Measurements from ENCODE around the gene SRPK2. TPM values are rescaled to one million over a fixed set of nuclear protein-coding genes. Genes with fewer than 3 reads are reported as not detected.

Gene SRPK2
- total RNA-seq, 4 donors from 2014 or later, result 33.0 to 47.4 (median 42.8) TPM

GRCh38 chr7:105309235-105310169 is 79.2 kb downstream of the SRPK2 start:
- Histone ChIP-seq H3K36me3 (no peaks in the 10 kb centered on the region), H3K4me1 (peaks cover 15 to 55% (median 31%) of the 10 kb centered on the region in 4 donors), H3K9me3 (peaks cover 0 to 3% (median 0%) of the 10 kb centered on the region in 4 donors), H3K4me3 (no peak overlapping the region), H3K27me3 (no peaks in the 10 kb centered on the region), H3K27ac (replicated peaks in 1 of 4) (no peak overlapping the region)
- TF ChIP-seq EP300 (IDR thresholded peaks at IDR 0.05) (no peak), POLR2A (IDR thresholded peaks at IDR 0.05; ENCODE audit: low read depth) (no peak), CTCF (IDR thresholded peaks at IDR 0.05) (no peak), POLR2AphosphoS5 (IDR thresholded peaks at IDR 0.05) (no peak)
- 97% methylated on average over 2 of the region's 2 CpGs for WGBS
- no peak for DNase-seq (ENCODE audit: extremely low spot score)
- intact Hi-C loops (cut with DNase I), result no loop called here

GRCh38 chr7:105307163-105307672 is 81.5 kb downstream of the SRPK2 start:
- Histone ChIP-seq H3K4me3 (no peak overlapping the region), H3K27me3 (no peaks in the 10 kb centered on the region), H3K27ac (replicated peaks in 1 of 4) (no peak overlapping the region), H3K4me1 (peaks cover 15 to 52% (median 39%) of the 10 kb centered on the region in 4 donors), H3K9me3 (peaks cover 0 to 3% (median 0%) of the 10 kb centered on the region in 4 donors), H3K36me3 (no peaks in the 10 kb centered on the region)
- 79% methylated on average over 3 of the region's 3 CpGs for WGBS
- DNase-seq (ENCODE audit: extremely low spot score), result no peak
- intact Hi-C loops (cut with DNase I), result no loop called here
- TF ChIP-seq EP300 (IDR thresholded peaks at IDR 0.05), result no peak
- no peak for TF ChIP-seq POLR2A (IDR thresholded peaks at IDR 0.05; ENCODE audit: low read depth)
- TF ChIP-seq CTCF (IDR thresholded peaks at IDR 0.05), result no peak
- no peak for TF ChIP-seq POLR2AphosphoS5 (IDR thresholded peaks at IDR 0.05)

- Histone ChIP-seq H3K4me3 (no peak overlapping the region), H3K27ac (replicated peaks in 1 of 4) (no peak overlapping the region), H3K36me3 (no peaks in the 10 kb centered on the region), H3K4me1 (peaks cover 15 to 52% (median 39%) of the 10 kb centered on the region in 4 donors), H3K27me3 (no peaks in the 10 kb centered on the region), H3K9me3 (peaks cover 0 to 3% (median 0%) of the 10 kb centered on the region in 4 donors)
- intact Hi-C loops (cut with DNase I), result no loop called here
- no peak for DNase-seq (ENCODE audit: extremely low spot score)
- no peak for TF ChIP-seq POLR2A (IDR thresholded peaks at IDR 0.05; ENCODE audit: low read depth)
- no peak for TF ChIP-seq CTCF (IDR thresholded peaks at IDR 0.05)
- no peak for TF ChIP-seq POLR2AphosphoS5 (IDR thresholded peaks at IDR 0.05)
- TF ChIP-seq EP300 (IDR thresholded peaks at IDR 0.05), result no peak
- WGBS, result 69% methylated on average over 4 of the region's 4 CpGs
Observed at GRCh38 chr7:105306298-105306748, 82.4 kb downstream of the SRPK2 start.

GRCh38 chr7:105305633-105306032 is 83.1 kb downstream of the SRPK2 start:
- no peak for DNase-seq (ENCODE audit: extremely low spot score)
- peaks cover 0 to 3% (median 0%) of the 10 kb centered on the region in 4 donors for H3K9me3 ChIP-seq
- H3K36me3 ChIP-seq, result no peaks in the 10 kb centered on the region
- TF ChIP-seq CTCF (IDR thresholded peaks at IDR 0.05) (no peak), EP300 (IDR thresholded peaks at IDR 0.05) (no peak), POLR2A (IDR thresholded peaks at IDR 0.05; ENCODE audit: low read depth) (no peak), POLR2AphosphoS5 (IDR thresholded peaks at IDR 0.05) (no peak)
- 94% methylated on average over 2 of the region's 2 CpGs for WGBS
- H3K4me3 ChIP-seq, result no peak overlapping the region
- H3K4me1 ChIP-seq, result peaks cover 15 to 52% (median 39%) of the 10 kb centered on the region in 4 donors
- no peaks in the 10 kb centered on the region for H3K27me3 ChIP-seq
- intact Hi-C loops (cut with DNase I), result no loop called here
- H3K27ac ChIP-seq (replicated peaks in 1 of 4), result no peak overlapping the region
